BJ (cell line): ENCODE data around the gene UBE2L5. TPM values are rescaled to one million over a fixed set of nuclear protein-coding genes. Genes with fewer than 3 reads are reported as not detected.

Experiments
- CTCF ChIA-PET: fragments of 350-600 bp; formaldehyde crosslinking; extraction: SDS; loops from one replicate; lab custom pipeline; 2021; ENCODE audit warnings: antibody characterized with exemption, inconsistent platforms; lab: Yijun Ruan, JAX
- POLR2A ChIA-PET: fragments of 300-600 bp; sonication (Branson Sonifier 250); formaldehyde crosslinking; extraction: SDS; loops from one replicate; lab custom pipeline; 2021; ENCODE audit warnings: antibody characterized with exemption; lab: Charles Lee
- DNase-seq: peaks from one replicate; pipeline ENCODE4 v3.0.0-alpha.2; 2011; ENCODE audit warnings: low read depth
- H3K27me3 ChIP-seq: 2 replicates; pipeline ENCODE4 v1.6.0; 2011; ENCODE audit warnings: low read length; ENCODE audit not compliant: control insufficient read depth, insufficient read depth
- H3K36me3 ChIP-seq: 2 replicates; pipeline ENCODE4 v1.5.1; 2011; ENCODE audit warnings: low read length; ENCODE audit not compliant: control insufficient read depth, insufficient read depth
- H3K4me3 ChIP-seq: 2 replicates; pipeline ENCODE4 v1.5.1; 2011; ENCODE audit warnings: low read depth, mild to moderate bottlenecking, control low read depth, low read length
- CTCF ChIP-seq: IDR thresholded peaks from 2 replicates; pipeline ENCODE4 v1.5.1; 2011; ENCODE audit warnings: low read depth, mild to moderate bottlenecking, control low read depth, inconsistent platforms, low read length, moderate library complexity; ENCODE audit not compliant: insufficient read depth
- polyA plus RNA-seq: library from polyadenylated mRNA; depleted of rRNA; stranded (reverse); fragments of >200 nt; gene quantifications from 2 replicates; pipeline ENCODE4 v1.2.3, GENCODE V29; 2011

UBE2L5 gene
- polyA plus RNA-seq, 1 experiment: not detected

DNA sequence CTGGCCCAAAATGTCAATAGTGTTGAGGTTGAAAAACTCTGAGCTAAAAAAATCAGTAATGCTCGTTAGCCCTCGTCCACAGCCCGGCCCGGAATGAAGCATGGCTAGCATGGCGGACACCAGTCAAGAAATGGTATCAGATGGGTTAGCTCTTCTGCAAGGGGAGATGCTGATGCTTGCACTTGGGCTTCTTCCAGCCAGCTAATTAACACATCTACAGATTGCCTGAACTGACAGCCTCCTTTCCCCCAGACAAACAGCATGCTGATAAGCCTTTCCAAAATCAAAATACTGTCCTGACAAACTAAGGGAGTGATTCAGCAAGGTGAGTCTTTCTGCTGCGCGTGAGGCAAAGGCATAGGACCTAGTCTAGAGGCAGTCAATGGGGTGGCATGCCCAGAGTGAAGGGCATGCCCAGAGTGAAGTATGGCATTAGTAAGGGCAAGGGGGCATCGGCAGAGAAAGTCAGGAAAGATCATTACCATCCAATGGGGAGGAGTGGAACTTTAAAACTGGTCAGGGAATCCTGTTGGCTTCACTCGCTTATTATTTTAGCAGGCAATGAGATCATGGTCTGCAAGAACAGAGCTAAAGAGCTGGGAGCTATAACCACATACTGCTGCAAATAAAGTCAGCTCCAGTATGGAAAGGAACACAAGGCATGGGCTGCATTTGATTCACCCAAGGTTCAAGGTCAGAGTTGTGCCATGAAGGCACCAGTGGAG, 30.2 kb upstream of the UBE2L5 start:
- DNase-seq: no peak
- ChIA-PET CTCF (no interaction called here), POLR2A (no interaction called here)
- TF ChIP-seq CTCF: no peak
- no peak overlapping the region for H3K4me3 ChIP-seq
- H3K36me3 ChIP-seq: no peaks in the 10 kb centered on the region
- no peaks in the 10 kb centered on the region for H3K27me3 ChIP-seq

GRCh38 chr13:30392681-30393045, 29.6 kb upstream of the UBE2L5 start:
- TF ChIP-seq CTCF: no peak
- no peak for DNase-seq
- no peak overlapping the region for H3K4me3 ChIP-seq
- no peaks in the 10 kb centered on the region for H3K36me3 ChIP-seq
- ChIA-PET CTCF (no interaction called here), POLR2A (no interaction called here)
- H3K27me3 ChIP-seq: no peaks in the 10 kb centered on the region

- peak overlapping the region; percentile 52 for H3K4me3 ChIP-seq
- no peak for TF ChIP-seq CTCF
- H3K27me3 ChIP-seq: no peaks in the 10 kb centered on the region
- DNase-seq: no peak
- ChIA-PET CTCF (interaction anchor here (0.7 to 1.8 kb wide), 2 partner anchors 36 to 88 kb away, joined by 3 to 5 read pairs; no protein-coding TSS in a partner anchor), POLR2A (interaction anchor here (0.7 kb wide), 1 partner anchor 30 kb away, joined by 3 read pairs; no protein-coding TSS in a partner anchor)
- no peaks in the 10 kb centered on the region for H3K36me3 ChIP-seq
Observed at GRCh38 chr13:30394751-30395191, 27.5 kb upstream of the UBE2L5 start.

GRCh38 chr13:30395192-30396158, 26.8 kb upstream of the UBE2L5 start:
- DNase-seq: peak; percentile 84
- peak overlapping the region; percentile 52 for H3K4me3 ChIP-seq
- TF ChIP-seq CTCF: no peak
- H3K27me3 ChIP-seq: no peaks in the 10 kb centered on the region
- POLR2A ChIA-PET: interaction anchor here (0.7 kb wide), 1 partner anchor 31 kb away, joined by 3 read pairs; no protein-coding TSS in a partner anchor
- no peaks in the 10 kb centered on the region for H3K36me3 ChIP-seq
- CTCF ChIA-PET: interaction anchor here (0.7 to 1.8 kb wide), 2 partner anchors 35 to 89 kb away, joined by 3 to 5 read pairs; no protein-coding TSS in a partner anchor
